Mucosa of stomach (tissue), 1 donor: ENCODE results near the gene SLC13A1.

Source experiments
- H3K27me3 ChIP-seq: one replicate; pipeline ENCODE4 v1.7.0; 2013; ENCODE audit warnings: mild to moderate bottlenecking, low read length; ENCODE audit not compliant: control insufficient read depth, insufficient read depth
- H3K36me3 ChIP-seq: one replicate; pipeline ENCODE4 v1.7.0; 2013; ENCODE audit warnings: low read length; ENCODE audit not compliant: control insufficient read depth, insufficient read depth
- H3K4me1 ChIP-seq: one replicate; pipeline ENCODE4 v1.7.0; 2013; ENCODE audit warnings: mild to moderate bottlenecking, low read length; ENCODE audit not compliant: control insufficient read depth, insufficient read depth
- H3K4me3 ChIP-seq: one replicate; pipeline ENCODE4 v1.7.0; 2013; ENCODE audit warnings: low read length
- H3K9ac ChIP-seq: one replicate; pipeline ENCODE4 v1.7.0; 2013; ENCODE audit warnings: mild to moderate bottlenecking, low read length, moderate library complexity
- H3K9me3 ChIP-seq: one replicate; pipeline ENCODE4 v1.7.0; 2013; ENCODE audit warnings: mild to moderate bottlenecking, low read length, moderate library complexity; ENCODE audit not compliant: control insufficient read depth
- donor health status: Pancreatic carcinoma.

Gene SLC13A1

DNA sequence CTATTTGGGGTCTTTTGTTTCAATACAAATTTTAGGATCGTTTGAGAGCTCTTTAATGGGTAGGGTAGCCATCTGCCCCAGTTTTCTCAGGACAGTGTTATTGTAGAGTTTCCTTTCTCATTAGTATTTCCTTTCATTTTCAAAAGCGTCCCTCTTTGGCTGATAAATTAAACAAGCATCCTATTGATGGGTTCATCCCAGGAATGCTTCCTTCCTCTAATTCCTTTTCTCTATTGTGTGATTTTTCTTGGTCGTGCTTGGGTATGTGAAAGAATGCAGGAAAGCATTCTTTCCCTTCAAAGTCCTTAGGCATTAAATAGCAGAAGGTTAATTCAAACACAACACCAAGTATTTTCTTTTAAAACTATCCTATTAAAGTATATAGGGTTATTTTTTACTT is 14.0 kb downstream of the SLC13A1 start:
- H3K4me3 ChIP-seq, result no peak overlapping the region
- no peaks in the 10 kb centered on the region for H3K36me3 ChIP-seq
- no peaks in the 10 kb centered on the region for H3K9me3 ChIP-seq
- H3K27me3 ChIP-seq, result no peaks in the 10 kb centered on the region
- peaks cover 5% of the 10 kb centered on the region for H3K4me1 ChIP-seq
- H3K9ac ChIP-seq, result no peak overlapping the region

DNA sequence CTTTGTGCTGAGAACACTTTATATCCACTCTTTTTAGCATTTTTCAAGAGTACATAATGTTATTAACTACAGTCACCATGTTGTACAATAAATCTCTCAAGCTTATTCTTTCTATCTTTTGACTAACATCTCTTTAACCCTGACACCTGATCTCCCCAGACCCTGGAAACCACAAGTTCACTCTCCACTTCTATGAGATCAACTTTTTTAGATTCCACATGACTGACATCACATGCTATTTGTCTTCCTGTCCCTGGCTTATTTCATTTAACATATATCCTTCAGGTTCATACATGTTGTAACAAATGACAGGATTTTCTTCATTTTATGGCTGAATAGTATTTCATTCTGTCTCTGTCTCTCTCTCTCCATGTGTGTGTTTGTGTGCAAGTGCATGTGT is 15.5 kb downstream of the SLC13A1 start:
- H3K36me3 ChIP-seq, result no peaks in the 10 kb centered on the region
- no peak overlapping the region for H3K9ac ChIP-seq
- H3K4me3 ChIP-seq, result no peak overlapping the region
- no peaks in the 10 kb centered on the region for H3K27me3 ChIP-seq
- H3K9me3 ChIP-seq, result no peaks in the 10 kb centered on the region
- no peaks in the 10 kb centered on the region for H3K4me1 ChIP-seq

DNA sequence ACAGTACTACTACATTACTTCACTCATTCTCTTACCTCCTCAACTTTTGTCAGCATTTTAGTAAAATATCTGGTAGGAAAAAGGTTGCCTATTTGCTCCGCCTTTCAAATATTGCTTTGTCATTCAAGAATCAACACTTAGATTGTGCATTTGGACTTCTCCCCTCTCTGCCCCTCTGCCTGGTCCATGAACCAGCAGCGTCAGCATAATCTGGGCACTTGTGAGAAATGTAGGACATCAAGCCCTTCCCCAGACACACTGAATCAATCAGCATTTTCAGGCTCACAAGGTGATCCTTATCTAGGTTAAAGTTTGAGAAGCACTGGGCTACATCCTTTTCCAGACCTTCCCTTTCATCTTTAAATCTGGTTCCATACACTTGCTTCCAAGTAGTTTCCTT is 16.3 kb downstream of the SLC13A1 start:
- Histone ChIP-seq H3K9me3 (no peaks in the 10 kb centered on the region), H3K9ac (no peak overlapping the region), H3K27me3 (no peaks in the 10 kb centered on the region), H3K36me3 (no peaks in the 10 kb centered on the region), H3K4me1 (no peaks in the 10 kb centered on the region), H3K4me3 (no peak overlapping the region)

DNA sequence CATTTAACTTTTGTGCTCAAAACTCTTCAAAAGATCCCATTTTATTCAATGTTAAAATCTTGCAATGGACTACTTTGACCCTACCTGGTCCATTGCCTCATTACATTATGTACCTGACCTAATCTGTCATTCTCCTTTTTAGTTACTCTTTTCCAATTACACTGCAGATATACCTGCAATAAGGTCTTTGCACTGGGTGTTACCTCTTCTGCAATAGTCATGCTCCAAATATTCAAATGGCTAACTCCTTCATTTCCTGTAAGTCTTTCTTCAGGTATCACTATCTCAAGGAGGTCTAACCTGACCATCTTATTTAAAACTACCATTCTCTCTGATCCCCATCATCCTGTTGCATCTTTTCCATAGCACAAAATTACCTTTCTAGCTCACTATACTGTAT is 22.3 kb downstream of the SLC13A1 start:
- Histone ChIP-seq H3K4me1 (no peaks in the 10 kb centered on the region), H3K27me3 (no peaks in the 10 kb centered on the region), H3K9ac (no peak overlapping the region), H3K4me3 (no peak overlapping the region), H3K36me3 (no peaks in the 10 kb centered on the region), H3K9me3 (no peaks in the 10 kb centered on the region)

DNA sequence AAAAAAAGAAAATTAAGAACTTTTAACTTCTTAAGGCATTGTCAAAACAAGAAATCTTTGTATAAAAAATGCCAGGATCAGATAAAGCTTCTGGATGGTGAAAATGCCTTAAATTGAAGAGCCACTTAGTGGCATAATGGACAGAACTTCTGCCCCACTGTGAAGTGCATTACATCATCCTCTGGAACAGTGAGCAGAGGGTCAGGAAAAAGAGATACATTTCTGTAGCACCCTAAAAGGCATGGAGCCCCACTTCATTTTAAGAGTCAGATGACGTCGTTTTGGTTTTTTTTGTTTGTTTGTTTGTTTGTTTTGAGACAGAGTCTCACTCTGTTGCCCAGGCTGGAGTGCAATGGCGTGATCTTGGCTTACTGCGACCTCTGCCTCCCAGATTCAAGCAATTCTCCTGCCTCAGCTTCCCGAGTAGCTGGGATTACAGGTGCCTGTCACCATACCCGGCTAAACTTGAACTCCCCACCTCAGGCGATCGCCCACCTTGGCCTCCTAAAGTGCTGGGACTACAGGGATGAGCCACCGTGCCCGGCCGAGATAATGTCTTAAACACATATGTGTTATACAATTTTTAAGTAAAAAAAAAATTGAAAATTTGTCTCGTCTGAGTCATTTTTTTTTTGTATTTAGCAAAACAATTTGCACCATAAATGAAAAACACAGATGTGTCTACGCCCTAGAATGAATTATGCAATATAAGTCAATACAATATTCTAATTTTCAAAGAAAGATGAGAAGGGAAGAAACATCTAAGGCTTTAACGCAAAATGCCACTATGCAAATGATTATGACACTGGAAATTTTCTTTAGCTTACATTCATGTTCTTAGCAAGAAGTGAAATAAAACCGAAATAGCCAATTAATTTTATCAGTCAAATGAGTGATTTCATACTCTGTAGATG is 29.2 kb downstream of the SLC13A1 start:
- Histone ChIP-seq H3K9me3 (no peaks in the 10 kb centered on the region), H3K27me3 (no peaks in the 10 kb centered on the region), H3K4me3 (no peak overlapping the region), H3K4me1 (no peaks in the 10 kb centered on the region), H3K36me3 (no peaks in the 10 kb centered on the region), H3K9ac (no peak overlapping the region)

DNA sequence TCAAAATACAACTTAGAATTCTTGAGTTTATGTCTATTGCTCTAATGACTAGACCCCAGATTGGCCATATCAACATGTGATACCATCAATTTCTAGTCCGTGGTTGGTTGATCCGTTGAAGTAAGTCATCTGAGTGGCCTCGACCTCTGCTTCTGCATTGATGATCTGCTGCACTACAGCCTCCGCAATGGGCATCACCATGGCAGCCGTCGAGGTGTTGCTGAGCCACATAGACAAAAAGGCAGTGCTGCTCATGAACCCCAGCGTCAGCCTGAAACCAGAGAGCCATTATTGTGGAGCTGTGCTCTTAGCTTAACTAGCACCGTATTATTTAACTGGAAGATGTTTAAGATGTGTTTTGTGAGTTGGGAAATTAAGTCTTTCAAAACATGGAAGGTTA is 30.7 kb downstream of the SLC13A1 start:
- no peaks in the 10 kb centered on the region for H3K4me1 ChIP-seq
- no peaks in the 10 kb centered on the region for H3K27me3 ChIP-seq
- H3K36me3 ChIP-seq, result no peaks in the 10 kb centered on the region
- no peaks in the 10 kb centered on the region for H3K9me3 ChIP-seq
- no peak overlapping the region for H3K9ac ChIP-seq
- no peak overlapping the region for H3K4me3 ChIP-seq

DNA sequence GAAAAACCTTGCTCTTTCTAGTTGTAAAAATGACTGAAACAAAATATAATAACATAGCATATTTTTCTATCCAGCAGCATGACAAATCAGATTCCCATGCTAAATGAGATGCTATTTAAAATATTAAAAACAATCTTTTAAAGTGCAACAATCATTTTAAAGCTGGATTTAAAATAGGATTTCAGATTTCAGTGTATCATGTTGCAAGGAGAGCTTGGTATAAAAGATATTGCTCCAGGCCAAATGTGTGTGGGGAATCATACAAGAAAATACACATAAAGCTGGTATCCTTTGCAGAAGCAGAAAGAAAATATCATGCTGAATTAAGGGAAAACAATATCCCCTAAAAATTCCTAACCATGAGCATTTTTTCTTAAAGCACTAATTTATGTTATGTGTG is 42.2 kb downstream of the SLC13A1 start:
- Histone ChIP-seq H3K9ac (no peak overlapping the region), H3K4me1 (no peaks in the 10 kb centered on the region), H3K36me3 (no peaks in the 10 kb centered on the region), H3K27me3 (no peaks in the 10 kb centered on the region), H3K4me3 (no peak overlapping the region), H3K9me3 (no peaks in the 10 kb centered on the region)

DNA sequence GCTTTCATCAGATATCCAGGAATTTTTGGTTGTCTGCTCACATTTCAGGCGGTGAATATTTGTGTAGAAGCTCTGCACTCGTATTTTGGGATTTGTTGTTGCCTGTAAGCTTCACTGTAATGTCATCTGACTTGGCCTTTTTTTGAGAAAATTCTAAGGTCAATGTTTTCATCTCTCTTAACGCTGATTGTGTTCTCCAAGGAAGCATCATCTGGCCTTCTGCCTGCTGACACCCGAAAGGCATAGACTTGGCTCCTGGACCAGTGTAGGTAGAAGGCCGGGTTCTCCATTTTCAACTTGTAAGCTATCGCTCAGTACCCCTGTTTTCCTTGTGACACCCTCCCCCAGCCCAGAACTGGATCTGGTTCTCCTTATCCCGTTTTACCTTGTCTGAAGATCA is 44.2 kb downstream of the SLC13A1 start:
- H3K4me3 ChIP-seq, result no peak overlapping the region
- no peaks in the 10 kb centered on the region for H3K9me3 ChIP-seq
- no peaks in the 10 kb centered on the region for H3K4me1 ChIP-seq
- H3K36me3 ChIP-seq, result no peaks in the 10 kb centered on the region
- no peaks in the 10 kb centered on the region for H3K27me3 ChIP-seq
- H3K9ac ChIP-seq, result no peak overlapping the region

DNA sequence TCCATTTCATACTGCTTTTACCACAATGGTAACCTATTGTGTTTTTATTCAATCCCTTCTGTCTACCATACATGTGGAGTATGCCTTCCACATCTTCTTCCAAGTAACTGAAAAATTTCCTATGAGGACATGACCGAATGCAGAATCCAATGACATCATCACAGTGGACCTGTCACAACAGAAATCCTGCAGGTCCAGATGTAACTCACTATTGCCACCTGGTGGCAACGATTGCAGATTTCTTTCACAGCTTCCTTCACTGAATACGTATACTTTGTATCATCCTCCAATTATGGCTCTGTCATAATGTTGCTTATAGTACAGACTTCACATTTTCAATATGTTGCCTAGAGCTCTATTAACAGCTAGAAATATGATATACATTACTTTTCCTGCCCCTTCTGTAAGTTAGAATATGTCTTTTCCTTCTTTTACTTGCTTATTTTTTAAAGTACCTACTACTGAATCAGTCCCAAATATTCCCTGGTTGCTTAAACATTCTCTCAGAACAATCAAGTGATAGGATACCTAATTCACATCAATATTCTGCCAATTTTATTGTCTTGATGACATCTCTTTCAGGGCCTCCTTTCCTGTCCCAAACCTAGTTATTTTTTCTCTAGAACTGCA is 45.4 kb downstream of the SLC13A1 start:
- no peaks in the 10 kb centered on the region for H3K27me3 ChIP-seq
- H3K36me3 ChIP-seq, result no peaks in the 10 kb centered on the region
- no peak overlapping the region for H3K4me3 ChIP-seq
- H3K9ac ChIP-seq, result no peak overlapping the region
- no peaks in the 10 kb centered on the region for H3K4me1 ChIP-seq
- H3K9me3 ChIP-seq, result no peaks in the 10 kb centered on the region

DNA sequence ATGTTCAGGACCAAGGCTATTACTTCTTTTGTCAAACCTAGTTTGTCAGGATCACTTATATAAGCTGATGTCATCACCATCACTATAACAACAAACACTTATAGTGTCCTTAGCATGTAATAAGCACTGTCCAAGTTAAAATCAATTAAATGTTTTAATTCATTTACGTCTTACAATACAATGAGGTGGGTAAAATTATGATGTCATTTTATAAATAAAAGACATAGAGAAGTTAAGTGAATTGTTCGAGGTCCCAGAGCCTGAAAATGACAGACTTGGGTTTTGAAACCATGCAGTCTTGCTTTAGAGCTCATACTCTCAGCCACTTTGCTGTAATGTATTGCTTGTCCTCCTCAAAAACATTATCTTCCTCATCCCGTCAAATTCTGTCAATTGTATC is 48.3 kb downstream of the SLC13A1 start:
- H3K27me3 ChIP-seq, result no peaks in the 10 kb centered on the region
- H3K4me1 ChIP-seq, result no peaks in the 10 kb centered on the region
- H3K9ac ChIP-seq, result no peak overlapping the region
- no peaks in the 10 kb centered on the region for H3K36me3 ChIP-seq
- H3K9me3 ChIP-seq, result no peaks in the 10 kb centered on the region
- H3K4me3 ChIP-seq, result no peak overlapping the region

DNA sequence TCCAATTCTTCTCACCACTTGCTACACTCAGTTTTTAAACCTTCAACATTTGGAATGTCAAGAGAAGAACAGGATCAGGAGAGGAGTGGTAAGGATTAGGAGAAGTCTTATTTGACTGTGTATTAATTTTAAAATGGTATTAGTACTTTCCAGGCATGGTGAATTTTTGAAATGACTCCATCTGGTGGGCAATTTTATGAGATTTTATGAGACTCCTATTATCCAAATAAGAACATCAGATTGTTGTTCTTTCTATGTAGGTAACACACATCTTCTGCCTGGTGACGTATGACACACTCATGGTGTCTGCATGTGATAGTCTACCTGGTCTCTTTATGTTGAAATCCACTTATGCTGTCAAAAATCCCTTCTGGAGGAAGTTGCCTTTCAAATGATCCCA is 51.0 kb downstream of the SLC13A1 start:
- Histone ChIP-seq H3K4me3 (no peak overlapping the region), H3K36me3 (no peaks in the 10 kb centered on the region)

DNA sequence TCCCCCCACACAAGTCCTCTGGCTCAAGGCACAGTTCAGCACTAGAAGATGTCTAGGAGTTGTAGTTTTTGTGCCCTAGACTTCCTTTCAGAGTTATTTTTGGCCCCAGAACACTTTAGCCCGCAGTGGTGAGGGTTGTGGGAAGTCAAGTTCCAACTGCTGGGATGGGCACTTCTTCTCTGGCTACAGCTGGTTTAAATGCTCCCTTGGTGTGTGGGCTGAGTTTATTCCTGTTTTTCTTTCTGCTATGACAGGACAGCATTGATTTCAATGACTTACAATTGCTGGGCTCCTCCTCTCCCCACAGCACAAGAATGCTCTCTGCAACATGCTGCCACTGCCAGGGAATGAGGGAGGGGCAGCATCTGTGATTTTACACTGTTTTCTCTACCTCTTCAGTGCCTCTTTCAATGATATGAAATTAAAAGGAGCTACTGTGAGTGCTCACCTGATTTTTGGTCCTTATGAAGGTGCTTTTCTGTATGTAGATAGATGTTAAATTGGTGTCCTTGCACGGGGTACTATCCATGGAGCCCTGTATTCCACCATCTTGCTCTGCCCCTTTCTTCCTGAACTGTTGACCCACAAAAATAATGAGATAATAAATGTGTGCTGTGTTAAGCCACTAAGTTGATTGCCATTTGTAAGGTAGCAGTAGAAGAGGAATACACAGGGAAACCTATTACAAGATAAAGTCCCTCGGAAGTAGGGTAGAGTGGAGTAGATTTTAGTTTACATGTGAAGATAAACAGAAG is 56.3 kb downstream of the SLC13A1 start:
- H3K27me3 ChIP-seq, result no peaks in the 10 kb centered on the region
- no peak overlapping the region for H3K4me3 ChIP-seq
- H3K9ac ChIP-seq, result no peak overlapping the region
- H3K4me1 ChIP-seq, result no peaks in the 10 kb centered on the region
- H3K36me3 ChIP-seq, result no peaks in the 10 kb centered on the region
- H3K9me3 ChIP-seq, result no peaks in the 10 kb centered on the region

More for the DNA sequence above, 51.0 kb downstream of the SLC13A1 start:
- no peaks in the 10 kb centered on the region for H3K27me3 ChIP-seq
- no peaks in the 10 kb centered on the region for H3K9me3 ChIP-seq
- H3K4me1 ChIP-seq, result no peaks in the 10 kb centered on the region
- H3K9ac ChIP-seq, result no peak overlapping the region
